GM19239 (cell line): ENCODE results near the gene FAM180A.
"Not testable (repeated sequence)": the region's sequence is repeated elsewhere in the genome, so short reads cannot be mapped to it uniquely, and the experiment has no call there.

Experiments
- DNase-seq: peaks from one replicate; pipeline ENCODE4 v3.0.0; 2011; ENCODE audit warnings: low spot score; ENCODE audit not compliant: insufficient read length
- FAIRE-seq: peaks from 2 replicates; lab custom pipeline; 2011; peaks lifted over from hg19 to GRCh38; lab: Jason Lieb, UNC

FAM180A gene

DNA sequence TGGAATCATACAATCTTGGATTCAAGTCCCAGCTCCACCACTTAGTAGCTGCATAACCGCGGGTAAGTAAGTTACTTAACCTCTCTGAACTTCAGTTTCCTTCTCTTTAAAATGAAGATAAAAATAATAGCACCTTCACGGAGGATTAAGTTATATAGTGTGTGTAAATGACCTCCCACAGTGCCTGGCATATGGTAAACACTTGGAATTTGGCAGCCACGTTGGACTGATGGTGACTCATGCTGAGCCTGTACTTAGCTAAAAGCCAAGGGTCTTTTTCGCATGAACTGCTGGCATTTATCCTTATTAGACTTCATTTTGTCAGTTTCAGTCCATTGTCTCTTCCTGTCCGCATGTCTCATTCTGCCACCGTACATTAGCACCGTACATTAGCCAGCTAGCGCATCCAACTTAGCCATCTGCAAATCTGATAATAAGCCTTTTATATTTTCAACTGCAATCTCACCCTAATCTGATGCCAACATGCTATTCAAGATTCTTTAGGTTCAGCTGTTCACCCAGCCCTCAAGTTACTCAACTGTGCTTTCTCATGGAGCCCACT is 31.9 kb downstream of the FAM180A start:
- FAIRE-seq (no peak), DNase-seq (no peak)

DNA sequence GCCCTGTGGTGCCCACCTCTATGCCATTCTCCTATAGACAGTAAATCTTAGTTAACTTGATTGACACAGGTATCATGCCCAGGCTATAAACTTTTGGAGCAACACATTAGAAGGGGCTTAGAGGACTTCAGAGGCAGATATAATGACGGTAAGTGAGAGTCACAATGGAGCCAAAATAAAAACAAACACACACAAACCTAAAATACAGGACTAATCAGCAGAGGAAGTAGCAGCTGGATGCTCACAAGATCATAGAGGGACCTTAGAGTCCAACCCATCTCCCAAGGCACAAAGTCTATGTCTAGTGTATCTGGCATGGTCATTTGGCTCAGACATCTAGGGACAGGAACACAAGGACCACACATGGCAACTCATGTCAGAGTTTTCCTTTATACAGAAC is 32.9 kb downstream of the FAM180A start:
- FAIRE-seq (no peak), DNase-seq (no peak)

DNA sequence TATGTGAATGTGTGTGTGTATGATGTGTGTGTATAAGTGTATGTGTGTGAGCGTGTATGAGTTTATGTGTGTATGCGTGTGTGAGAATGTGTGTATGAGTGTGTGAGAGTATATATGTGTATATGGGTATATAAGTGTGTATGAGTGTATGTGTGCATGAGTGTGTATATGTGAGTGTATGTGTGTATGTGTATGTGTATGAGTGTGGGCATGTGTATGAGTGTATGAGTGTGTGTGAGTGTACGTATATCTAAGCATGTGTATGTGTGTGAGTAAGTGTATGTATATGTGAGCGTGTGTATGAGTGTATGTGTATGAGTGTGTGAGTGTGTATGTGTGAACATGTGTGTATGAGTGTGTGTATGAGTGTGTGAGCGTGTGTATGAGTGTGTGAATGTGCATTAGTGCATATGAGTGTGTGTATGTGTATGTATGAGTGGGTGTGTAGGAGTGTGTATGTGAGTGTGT is 33.5 kb downstream of the FAM180A start:
- FAIRE-seq (no peak), DNase-seq (no peak)

DNA sequence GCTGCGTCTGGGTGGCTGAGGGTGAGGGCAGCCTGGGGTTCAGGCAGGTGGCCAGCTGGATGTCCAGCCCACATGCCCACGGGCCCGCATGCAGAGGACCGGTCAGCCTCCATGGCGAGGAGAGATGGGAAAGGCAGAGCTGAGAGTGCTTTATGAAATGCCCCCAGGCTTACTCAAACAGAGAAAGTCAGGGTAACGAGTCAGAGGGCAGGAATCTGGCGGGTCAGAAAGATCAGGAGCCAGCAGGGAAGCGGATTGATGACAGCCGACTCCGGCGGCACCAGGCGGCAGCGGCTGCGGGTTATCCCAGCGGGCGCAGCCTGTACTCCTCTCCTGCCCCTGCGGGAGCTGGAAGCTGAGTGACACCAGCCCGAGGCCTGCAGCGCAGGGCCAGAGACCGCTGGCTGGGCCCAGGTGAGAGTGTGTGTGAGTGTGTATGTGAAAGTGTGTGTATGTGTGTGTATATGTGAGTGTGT is 34.0 kb downstream of the FAM180A start:
- DNase-seq, result no peak
- FAIRE-seq, result no peak

DNA sequence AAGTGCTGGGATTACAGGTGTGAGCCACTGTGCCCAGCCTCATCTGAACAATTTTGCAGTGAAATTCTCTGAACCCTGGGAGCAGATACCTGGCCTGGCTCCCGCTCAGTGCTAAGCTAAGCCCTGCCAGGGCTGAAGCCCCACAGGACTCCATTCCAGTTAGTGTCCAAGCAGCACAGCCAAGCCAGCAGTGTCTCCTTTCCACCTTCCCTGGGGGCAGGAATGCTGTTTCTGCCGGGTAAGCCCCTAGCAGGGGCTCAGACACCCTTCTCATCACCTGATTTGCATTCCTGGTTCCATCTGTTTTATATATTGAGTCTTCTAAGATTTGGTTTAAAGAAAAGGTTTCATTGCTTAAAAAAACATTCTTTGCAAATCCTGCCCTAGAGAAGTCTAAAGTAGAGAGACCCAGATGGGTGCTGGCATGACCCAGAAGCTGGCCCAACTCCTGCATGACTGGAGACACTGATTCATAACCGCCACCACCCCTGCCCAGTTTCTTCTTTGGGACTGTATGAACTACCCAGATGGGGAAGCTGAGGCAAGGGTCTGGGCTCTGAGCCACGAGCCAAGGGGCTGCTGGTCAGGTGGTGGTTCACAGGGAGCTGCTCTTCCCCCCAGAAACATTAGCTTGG is 34.7 kb downstream of the FAM180A start:
- no peak for DNase-seq

DNA sequence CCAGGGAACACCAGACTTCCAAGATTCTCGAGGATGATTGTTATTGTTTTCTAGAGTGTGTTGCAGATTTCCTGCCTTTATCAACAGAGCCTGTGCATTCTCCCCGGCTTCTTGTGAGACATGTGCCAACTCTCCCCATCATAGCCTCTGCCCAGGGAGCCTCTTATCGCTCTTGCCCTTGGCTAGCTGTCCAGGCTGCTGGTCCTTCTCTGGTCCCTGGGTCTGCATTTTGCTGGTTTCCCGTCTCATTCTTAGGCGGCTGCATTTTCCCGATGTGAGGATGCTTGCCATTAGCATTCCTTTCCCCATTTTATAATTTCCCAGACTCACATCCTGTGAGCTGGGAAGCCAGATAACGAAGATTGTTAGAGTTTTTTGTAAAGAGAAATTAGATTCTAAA is 35.8 kb downstream of the FAM180A start:
- FAIRE-seq (no peak), DNase-seq (no peak)

More for the DNA sequence above, 34.7 kb downstream of the FAM180A start:
- no peak for FAIRE-seq

DNA sequence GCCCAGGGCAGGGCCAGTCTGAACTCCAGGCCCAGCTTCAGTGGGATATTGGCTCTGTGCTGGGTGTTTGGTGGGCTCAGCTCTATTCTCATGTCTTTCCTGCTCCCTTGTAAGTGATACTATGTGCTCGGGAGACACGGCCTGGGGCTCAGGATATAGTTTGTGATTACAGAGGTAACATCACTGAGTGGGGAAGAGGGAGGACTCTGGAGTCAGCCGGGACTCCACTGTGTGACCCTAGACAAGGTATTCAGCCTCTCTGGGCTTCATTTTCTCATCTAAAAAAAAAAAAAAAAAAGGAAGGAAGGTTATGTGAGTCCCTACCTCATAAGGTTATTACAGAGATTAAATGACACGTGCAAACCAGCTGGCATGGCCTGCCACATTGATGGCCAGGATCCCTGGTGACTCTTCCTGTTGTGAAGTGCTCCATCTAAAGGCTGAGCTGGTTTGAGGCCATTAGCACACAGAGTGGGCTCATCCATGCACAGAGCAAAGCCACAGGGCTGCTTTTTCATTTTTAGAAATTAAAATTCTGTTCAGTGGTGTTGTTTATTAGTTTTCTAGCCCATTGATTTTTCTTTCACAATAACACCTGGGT is 36.3 kb downstream of the FAM180A start:
- no peak for DNase-seq
- FAIRE-seq, result no peak

DNA sequence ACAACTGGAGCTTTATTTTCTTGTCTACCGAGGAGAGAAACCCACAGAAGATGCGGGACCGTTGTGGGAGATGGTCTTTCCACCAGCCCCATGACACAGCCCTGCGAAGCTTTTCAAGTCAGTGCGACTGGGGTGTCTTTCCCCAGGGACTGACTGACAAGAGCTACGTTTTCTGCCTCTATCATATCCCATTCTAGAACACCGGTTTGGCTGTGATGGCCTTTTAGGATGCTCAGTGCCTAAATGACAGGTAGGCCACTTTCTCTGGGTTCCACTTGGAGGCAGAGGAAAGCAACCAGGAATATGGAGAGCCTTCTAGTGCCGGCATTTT is 37.5 kb downstream of the FAM180A start:
- no peak for FAIRE-seq
- no peak for DNase-seq

DNA sequence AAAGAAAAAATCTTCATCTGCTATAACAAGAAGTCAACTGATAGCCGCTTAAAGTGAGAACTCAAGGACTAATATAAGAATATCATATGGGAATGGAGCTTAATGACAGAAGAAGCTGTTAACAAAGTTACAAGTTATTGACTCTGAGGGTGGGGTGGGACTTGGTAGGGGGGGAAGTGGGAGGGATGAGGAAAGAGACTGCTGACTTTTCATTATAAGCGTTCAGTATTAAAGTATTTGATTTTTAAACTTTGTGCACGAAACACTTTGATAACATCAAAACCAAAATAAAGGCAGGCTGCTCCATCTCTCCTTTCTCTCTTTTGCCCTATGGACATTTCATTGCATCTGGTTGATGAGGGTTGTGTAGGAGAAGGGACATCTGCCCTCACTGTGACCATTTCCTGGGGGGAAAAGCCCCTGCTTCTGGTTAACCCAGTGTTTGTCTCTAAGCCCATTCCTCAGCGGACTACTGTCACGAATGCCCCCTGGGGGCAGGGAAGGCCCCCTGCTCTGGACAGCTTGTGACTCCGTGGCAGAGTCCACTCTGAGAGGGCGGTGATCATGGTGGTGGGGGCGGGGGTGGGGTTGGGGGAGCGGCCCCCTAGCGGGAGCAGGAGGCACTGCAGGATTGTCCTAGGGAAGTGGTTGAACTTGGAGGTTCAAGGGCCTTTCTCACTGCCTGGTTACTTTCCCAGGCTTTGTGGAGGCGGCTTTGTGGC is 38.0 kb downstream of the FAM180A start:
- FAIRE-seq (no peak), DNase-seq (peak; percentile 50)

DNA sequence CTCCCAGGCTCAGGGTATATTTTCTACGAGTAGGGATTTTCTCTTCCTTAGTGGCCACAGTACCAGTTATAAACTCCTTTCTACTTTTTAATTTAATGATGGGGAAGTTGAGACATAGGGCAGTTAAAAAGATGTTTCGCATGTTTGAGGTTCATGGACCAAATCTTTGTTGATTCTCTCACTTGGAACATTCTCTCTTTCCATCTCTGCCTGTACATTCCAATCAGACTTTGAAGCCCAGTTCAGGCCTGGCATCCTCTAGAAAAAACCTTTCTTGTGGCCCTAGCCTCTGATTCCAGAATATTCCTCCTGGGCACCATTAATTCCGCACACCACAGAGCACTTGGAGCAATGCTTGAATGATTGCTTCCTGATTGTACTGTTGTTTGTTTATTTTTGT is 39.1 kb downstream of the FAM180A start:
- FAIRE-seq, result no peak
- no peak for DNase-seq

DNA sequence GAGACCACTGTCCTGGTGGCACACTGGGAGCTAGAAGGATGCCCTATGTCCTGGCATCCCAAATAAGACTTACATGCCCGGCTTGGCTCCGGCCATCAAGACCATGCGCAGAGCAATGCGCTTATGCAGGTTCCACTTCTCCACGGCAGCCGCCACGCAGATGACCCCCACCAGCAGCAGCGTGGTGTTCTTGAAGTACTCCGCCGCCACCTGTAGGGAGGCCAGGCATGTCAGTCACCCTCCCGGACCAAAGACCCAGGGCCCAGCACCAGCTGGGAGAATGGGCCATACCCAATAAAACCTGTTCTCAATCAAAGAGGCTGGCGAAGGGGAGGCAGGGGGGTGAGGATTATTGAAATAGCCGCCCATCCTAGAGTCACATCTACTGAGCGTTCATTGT is 40.6 kb downstream of the FAM180A start:
- DNase-seq (no peak), FAIRE-seq (no peak)

DNA sequence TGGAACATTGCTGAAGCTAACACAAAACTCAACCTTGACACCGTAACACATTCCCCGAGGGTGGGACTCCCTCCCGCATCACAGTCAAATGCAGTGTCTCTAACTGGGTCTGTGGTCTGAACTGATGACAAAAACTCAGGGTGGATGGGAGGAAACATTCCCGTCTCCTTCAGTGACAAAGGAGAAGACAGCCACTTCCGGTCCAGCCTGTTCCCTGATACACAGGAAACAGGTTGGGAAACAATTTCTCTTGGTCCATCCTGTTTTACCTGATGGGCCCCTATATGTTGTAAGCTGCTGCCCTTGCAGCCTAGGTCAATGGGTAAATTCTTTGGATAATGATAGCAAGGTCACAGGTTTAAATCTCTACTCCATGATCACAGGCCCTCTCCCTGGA is 41.0 kb downstream of the FAM180A start:
- DNase-seq (no peak), FAIRE-seq (no peak)

DNA sequence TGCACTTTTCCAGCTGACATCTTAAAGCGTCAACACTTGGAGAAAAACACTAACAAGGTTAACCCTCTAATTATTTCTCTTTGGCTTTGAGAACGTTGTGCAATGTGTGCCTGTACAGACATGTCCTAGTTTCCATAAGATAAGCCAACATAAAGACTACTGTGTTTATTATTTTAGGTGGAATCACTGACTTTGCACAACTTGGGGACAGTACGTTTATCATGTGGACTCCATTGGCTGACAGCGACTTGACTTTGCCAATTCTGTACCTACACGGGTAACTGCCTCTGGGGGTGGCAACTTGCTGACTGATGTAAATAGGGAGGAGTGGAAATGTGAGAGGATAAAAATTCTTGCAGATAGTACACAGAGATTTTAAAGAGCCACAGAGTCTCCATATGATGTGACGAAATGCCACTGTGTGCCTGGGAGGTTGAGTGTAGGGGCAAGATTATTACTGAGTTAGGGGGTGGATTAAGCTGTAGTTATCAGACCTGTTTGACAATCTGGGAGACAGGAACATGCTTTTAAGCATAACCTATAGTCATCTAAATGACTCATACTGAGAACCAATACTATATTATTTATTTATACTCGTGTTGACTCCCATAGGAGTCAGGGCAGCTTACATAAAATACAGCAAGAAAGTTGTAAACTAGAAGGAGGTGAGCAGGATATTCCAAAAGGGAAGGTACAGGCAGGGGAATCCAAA is 41.6 kb downstream of the FAM180A start:
- DNase-seq (no peak), FAIRE-seq (no peak)

DNA sequence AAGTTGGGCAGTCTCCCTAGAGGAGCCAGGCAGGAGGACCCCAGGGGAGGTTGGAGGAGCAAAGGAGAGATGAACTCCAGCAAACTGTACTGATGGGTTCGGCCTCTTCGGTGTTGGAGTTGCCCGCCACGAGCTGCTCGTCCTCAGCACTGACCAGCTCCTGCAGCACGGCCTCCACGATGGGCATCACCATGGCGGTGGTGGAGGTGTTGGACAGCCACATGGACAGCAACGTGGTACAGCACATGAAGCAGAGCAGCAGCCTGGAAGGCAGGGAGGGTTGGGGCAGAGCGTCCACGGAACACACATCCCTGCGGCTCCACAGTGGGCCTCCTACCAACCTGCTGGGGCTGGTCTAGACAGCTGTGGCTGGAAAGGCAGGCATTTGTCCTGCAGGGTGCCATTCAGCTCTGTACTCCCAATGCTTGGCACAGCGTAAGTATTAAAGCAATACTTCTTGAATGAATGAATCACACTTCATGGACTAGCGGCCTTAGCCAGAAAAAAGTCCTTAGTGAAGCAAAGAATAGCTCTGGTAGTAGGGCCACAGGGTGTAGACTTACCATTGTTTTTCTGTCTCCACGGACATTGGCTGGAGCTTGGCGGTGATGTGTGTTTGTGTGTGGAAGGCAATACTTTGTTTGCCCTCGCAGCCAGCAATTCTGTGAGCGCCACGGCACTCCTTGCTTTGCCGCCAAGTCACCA is 42.4 kb downstream of the FAM180A start:
- DNase-seq (no peak), FAIRE-seq (no peak)

DNA sequence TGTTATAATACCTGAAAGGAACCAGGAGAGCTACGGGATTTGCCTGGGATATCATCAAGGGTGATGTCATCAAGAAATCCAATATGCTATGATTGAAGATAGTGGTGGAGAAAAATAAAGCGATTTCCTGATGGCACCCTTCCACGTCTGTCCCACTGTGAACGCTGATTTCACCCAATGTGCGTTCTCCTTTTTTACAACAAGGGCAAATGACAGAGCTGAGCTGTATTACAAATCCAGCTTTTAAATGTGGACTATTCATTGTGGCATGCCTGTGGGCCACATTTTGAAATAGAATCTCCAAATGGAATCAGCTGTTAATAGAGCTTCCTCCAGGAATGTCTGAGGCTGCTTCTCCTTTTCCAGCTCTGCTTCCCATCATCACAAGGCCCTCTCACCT is 43.9 kb downstream of the FAM180A start:
- no peak for FAIRE-seq
- no peak for DNase-seq

DNA sequence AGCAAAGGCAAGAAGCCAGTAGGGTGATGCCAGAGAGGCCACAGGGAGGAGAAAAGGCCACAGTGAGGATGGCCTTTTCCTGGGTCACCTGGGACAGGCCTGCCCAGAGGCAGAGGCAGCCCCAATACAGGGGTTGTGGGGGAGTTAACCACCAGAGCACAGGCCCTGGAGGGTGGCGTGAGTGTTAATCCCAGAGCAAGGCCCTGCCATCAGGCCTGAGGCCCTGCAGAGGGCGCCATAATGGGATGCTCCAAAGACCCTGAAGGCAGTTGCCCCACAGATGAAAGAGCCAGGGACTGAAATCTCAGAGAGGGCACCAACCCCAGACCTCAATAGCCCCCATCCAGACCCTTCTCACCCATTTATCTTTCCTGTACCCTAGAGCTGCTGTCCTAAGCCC is 44.5 kb downstream of the FAM180A start:
- FAIRE-seq (no peak), DNase-seq (no peak)

DNA sequence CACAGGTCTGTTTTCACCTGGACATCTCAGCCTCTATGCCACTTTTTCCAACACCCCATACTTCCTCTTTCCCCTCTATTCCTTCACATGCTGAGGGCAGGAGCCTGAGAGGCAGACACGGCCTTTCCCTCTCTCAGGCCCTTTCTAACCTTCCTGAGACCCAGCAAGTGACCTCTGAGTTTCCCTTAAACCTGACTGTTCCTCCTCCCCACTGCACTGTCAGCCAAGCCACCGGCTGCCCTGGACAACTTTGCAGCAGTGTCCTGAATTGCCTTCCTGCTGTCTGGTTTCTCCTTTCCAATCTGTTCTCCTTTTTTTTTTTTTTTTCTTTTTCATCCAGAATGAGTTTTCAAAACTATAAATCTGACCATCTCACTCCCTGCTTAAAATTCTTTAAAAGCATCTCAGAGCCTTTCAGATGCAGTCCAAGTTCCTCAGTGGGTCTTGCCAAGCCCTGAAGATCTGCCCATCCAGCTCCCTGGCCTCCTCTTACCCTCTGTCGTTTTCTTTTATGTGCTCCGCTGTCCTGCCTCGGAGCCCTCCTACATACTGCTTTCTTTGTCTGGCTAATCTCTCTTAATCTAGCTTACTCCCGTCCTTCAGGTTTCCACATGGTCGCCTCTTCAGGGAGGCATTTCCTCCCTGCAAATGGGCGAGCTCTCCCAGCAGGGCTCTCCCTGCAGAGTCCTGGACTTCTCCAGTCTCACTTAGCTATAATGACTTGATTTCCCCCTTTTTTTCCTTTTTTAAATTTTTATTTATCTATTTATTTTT is 51.1 kb downstream of the FAM180A start:
- DNase-seq, result no peak

DNA sequence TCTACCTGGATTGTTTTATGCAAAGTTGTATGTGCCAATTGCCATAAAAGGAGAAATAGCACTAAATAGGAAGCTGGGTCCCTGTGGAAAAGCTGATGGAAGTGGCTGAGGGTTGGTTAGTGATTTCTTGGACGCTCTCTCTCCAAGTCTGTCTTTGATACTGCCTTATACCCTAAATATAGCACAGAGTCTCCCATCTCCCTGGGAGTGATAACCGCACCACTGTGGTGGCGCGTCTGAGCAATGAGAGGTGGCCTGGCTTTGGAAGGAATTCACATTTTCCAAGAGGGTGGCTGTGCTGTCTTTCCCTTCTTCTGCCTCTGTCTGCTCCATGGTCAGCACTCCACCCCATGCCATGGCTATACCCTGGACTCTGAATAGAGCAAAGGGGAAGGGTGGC is 55.1 kb downstream of the FAM180A start:
- FAIRE-seq (no peak), DNase-seq (no peak)

More for the DNA sequence above, 51.1 kb downstream of the FAM180A start:
- no peak for FAIRE-seq

DNA sequence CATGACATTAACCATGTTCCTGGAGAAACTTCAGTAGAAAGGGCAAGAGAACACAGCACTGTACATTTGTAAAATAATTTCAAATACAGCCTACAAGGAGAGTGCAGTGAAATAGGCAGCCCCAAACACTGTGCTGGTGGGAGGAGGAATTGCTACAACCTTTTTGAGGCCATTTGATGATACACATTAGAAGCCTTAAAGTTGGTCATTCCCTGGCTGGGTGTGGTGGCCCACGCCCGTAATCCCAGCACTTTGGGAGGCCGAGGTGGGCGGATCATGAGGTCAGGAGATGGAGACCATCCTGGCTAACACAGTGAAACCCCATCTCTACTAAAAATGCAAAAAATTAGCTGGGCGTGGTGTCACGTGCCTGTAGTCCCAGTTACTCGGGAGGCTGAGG is 56.0 kb downstream of the FAM180A start:
- FAIRE-seq, DNase-seq: not testable (repeated sequence)
